CD14-positive monocyte (primary cell): ENCODE results near the gene BRINP3. TPM values are rescaled to one million over a fixed set of nuclear protein-coding genes. Genes with fewer than 3 reads are reported as not detected.
A peak's percentile ranks its signal among the peaks of the same experiment; 100 is the strongest.

Experiments
- DNase-seq, 3 donors: peaks; one replicate each; pipeline ENCODE4 v3.0.0-alpha.2; 2011 to 2022
- H2AFZ ChIP-seq: 2 replicates; pipeline ENCODE4 v1.6.0; 2012; ENCODE audit warnings: mild to moderate bottlenecking, low read depth, low read length, inconsistent platforms; ENCODE audit not compliant: insufficient read depth, poor library complexity, severe bottlenecking
- H3K27ac ChIP-seq, 2 donors: 1 replicate in 1 of 2; 2 replicates in 1 of 2; pipeline ENCODE4 v1.5.1; 2012 to 2013; ENCODE audit warnings: low read length in 2 of 2, control low read depth in 1 of 2, inconsistent platforms in 1 of 2, low read depth in 1 of 2, mild to moderate bottlenecking in 1 of 2
- H3K27me3 ChIP-seq, 2 donors: one replicate each; pipeline versions ENCODE4 v1.6.0 to v1.6.1; 2011 to 2013; ENCODE audit warnings: low read length in 2 of 2; ENCODE audit not compliant: control insufficient read depth in 2 of 2, insufficient read depth in 2 of 2
- H3K36me3 ChIP-seq, 2 donors: replicated peaks in 1 of 2; 1 replicate in 1 of 2; 2 replicates in 1 of 2; pipeline versions ENCODE4 v1.5.1 to v1.6.1; 2012 to 2013; ENCODE audit warnings: low read length in 2 of 2, control low read depth in 1 of 2, inconsistent platforms in 1 of 2, mild to moderate bottlenecking in 1 of 2; ENCODE audit not compliant: insufficient read depth in 2 of 2, control insufficient read depth in 1 of 2
- H3K4me1 ChIP-seq, 2 donors: 1 replicate in 1 of 2; 2 replicates in 1 of 2; pipeline versions ENCODE4 v1.5.1 to v1.6.1; 2012 to 2013; ENCODE audit warnings: low read length in 2 of 2, control low read depth in 1 of 2, inconsistent platforms in 1 of 2, mild to moderate bottlenecking in 1 of 2, moderate library complexity in 1 of 2; ENCODE audit not compliant: insufficient read depth in 2 of 2, control insufficient read depth in 1 of 2
- H3K4me2 ChIP-seq: replicated peaks from 2 replicates; pipeline ENCODE3; 2012; ENCODE audit warnings: low read length, moderate library complexity, mild to moderate bottlenecking; ENCODE audit not compliant: poor library complexity, severe bottlenecking; ENCODE audit errors: extremely low read depth
- H3K4me3 ChIP-seq, 3 experiments: fragments of 200-600 bp in 1 of 3; sonication (generic) in 1 of 3; replicated peaks in 1 of 3; 1 replicate in 2 of 3; 2 replicates in 1 of 3; pipeline ENCODE4 v1.5.1; 2011 to 2013; ENCODE audit warnings: low read length in 3 of 3, mild to moderate bottlenecking in 3 of 3, control low read depth in 2 of 3, low read depth in 2 of 3, inconsistent platforms in 1 of 3, moderate library complexity in 1 of 3
- H3K79me2 ChIP-seq: 2 replicates; pipeline ENCODE4 v1.6.0; 2012; ENCODE audit warnings: mild to moderate bottlenecking, control low read depth, inconsistent platforms, low read length, moderate library complexity; ENCODE audit not compliant: insufficient read depth
- H3K9ac ChIP-seq: 2 replicates; pipeline ENCODE4 v1.6.0; 2017; ENCODE audit warnings: low read length, mild to moderate bottlenecking; ENCODE audit not compliant: insufficient read depth, poor library complexity, severe bottlenecking
- H3K9me3 ChIP-seq, 2 donors: replicated peaks in 1 of 2; 1 replicate in 1 of 2; 2 replicates in 1 of 2; pipeline versions ENCODE4 v1.5.1 to v1.6.1; 2012 to 2013; ENCODE audit warnings: low read length in 2 of 2, control low read depth in 1 of 2; ENCODE audit not compliant: control insufficient read depth in 1 of 2, insufficient read depth in 1 of 2
- H4K20me1 ChIP-seq: 2 replicates; pipeline ENCODE4 v1.6.0; 2012; ENCODE audit warnings: mild to moderate bottlenecking, low read length, control low read depth, moderate library complexity; ENCODE audit not compliant: insufficient read depth
- H3K27ac Mint-ChIP-seq, 7 donors: one replicate each; pipeline ENCODE4 v1.8.0; 2020; ENCODE audit warnings: mild to moderate bottlenecking in 7 of 7, mixed read lengths in 7 of 7, moderate library complexity in 6 of 7, inconsistent platforms in 2 of 7
- H3K27me3 Mint-ChIP-seq, 3 donors: one replicate each; pipeline ENCODE4 v1.8.0; 2021 to 2022; ENCODE audit warnings: low read depth in 3 of 3, mild to moderate bottlenecking in 3 of 3, mixed read lengths in 3 of 3, moderate library complexity in 3 of 3, inconsistent platforms in 1 of 3
- H3K36me3 Mint-ChIP-seq, 2 donors: one replicate each; pipeline ENCODE4 v1.8.0; 2020; ENCODE audit warnings: mixed read lengths in 2 of 2, inconsistent platforms in 1 of 2, mild to moderate bottlenecking in 1 of 2
- H3K4me1 Mint-ChIP-seq: one replicate; pipeline ENCODE4 v1.8.0; 2020; ENCODE audit warnings: mild to moderate bottlenecking, mixed read lengths
- H3K4me3 Mint-ChIP-seq, 2 donors: one replicate each; pipeline ENCODE4 v1.8.0; 2020; ENCODE audit warnings: mild to moderate bottlenecking in 2 of 2, mixed read lengths in 2 of 2, moderate library complexity in 1 of 2
- H3K9me3 Mint-ChIP-seq, 7 donors: one replicate each; pipeline ENCODE4 v1.8.0; 2020 to 2022; ENCODE audit warnings: mixed read lengths in 7 of 7, mild to moderate bottlenecking in 6 of 7, moderate library complexity in 6 of 7, inconsistent platforms in 2 of 7
- CTCF ChIP-seq: fragments of 200-600 bp; IDR thresholded peaks from one replicate; pipeline ENCODE4 v1.8.0; 2022; ENCODE audit warnings: antibody characterized with exemption, mild to moderate bottlenecking
- WGBS: methylation state at CpG from one replicate; pipeline ENCODE4 v1.1.5; 2013; ENCODE audit warnings: missing lambda C conversion rate; ENCODE audit not compliant: insufficient coverage; 5-methylcytosine and 5-hydroxymethylcytosine counted together
- intact Hi-C, 2 donors: fragments of 100-400 bp; cut with micrococcal nuclease; formaldehyde crosslinking; loops; one replicate each; pipeline versions ENCODE4 v1.15.0 to v1.15.1; 2023
- polyA plus RNA-seq, 3 donors: library from polyadenylated mRNA; depleted of rRNA in 1 of 3; unstranded in 2 of 3; stranded (reverse) in 1 of 3; fragments of 300-500 nt in 2 of 3; fragments of >200 nt in 1 of 3; fragmentation: Illumina TruSeq in 2 of 3; gene quantifications; 1 replicate in 2 of 3; 2 replicates in 1 of 3; pipeline ENCODE4 v1.2.3, GENCODE V29; 2012 to 2021

The BRINP3 gene
- polyA plus RNA-seq, 3 donors: not detected

DNA sequence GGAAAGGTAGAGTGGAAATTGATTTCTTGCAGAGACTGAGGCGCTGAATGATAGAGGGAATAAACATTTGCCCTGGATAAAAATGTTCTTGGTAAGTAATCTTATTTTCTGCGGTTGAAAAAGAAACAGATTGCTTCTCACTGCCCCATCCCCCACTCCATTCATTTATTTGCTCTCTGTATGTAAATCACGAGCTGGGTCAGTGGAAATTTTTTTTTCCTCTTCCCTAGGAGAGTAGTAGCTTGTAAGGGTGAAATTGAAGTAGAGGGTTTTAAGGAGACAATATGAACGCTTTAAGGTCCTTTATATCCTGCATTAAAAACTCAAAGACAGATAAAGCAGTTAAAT lies 1.4 kb upstream of the BRINP3 start:
- H3K27ac Mint-ChIP-seq: no peak overlapping the region
- H3K27ac ChIP-seq: no peak overlapping the region
- peaks cover 0 to 17% (median 7%) of the 10 kb centered on the region in 7 donors for H3K9me3 Mint-ChIP-seq
- H3K36me3 Mint-ChIP-seq: peaks cover 0 to 3% of the 10 kb centered on the region in 2 donors
- no peak overlapping the region for H2AFZ ChIP-seq
- no peaks in the 10 kb centered on the region for H3K9me3 ChIP-seq
- H3K4me3 ChIP-seq: no peak overlapping the region
- peaks cover 41 to 61% of the 10 kb centered on the region in 2 donors for H3K27me3 ChIP-seq
- H3K4me3 Mint-ChIP-seq: peak overlapping the region in 1 of 2 donors; percentile 82
- no peak overlapping the region for H3K4me2 ChIP-seq
- no peak for DNase-seq
- H4K20me1 ChIP-seq: no peaks in the 10 kb centered on the region
- no peak overlapping the region for H3K9ac ChIP-seq
- H3K79me2 ChIP-seq: no peaks in the 10 kb centered on the region
- H3K36me3 ChIP-seq: no peaks in the 10 kb centered on the region
- peaks cover 10% of the 10 kb centered on the region for H3K4me1 Mint-ChIP-seq
- intact Hi-C loops: no loop called here
- peaks cover 0 to 3% of the 10 kb centered on the region in 2 donors for H3K4me1 ChIP-seq
- TF ChIP-seq CTCF: no peak
- peaks cover 40 to 58% (median 49%) of the 10 kb centered on the region in 3 donors for H3K27me3 Mint-ChIP-seq
- WGBS: no CpG with 5 or more reads among the region's 4 CpGs

DNA sequence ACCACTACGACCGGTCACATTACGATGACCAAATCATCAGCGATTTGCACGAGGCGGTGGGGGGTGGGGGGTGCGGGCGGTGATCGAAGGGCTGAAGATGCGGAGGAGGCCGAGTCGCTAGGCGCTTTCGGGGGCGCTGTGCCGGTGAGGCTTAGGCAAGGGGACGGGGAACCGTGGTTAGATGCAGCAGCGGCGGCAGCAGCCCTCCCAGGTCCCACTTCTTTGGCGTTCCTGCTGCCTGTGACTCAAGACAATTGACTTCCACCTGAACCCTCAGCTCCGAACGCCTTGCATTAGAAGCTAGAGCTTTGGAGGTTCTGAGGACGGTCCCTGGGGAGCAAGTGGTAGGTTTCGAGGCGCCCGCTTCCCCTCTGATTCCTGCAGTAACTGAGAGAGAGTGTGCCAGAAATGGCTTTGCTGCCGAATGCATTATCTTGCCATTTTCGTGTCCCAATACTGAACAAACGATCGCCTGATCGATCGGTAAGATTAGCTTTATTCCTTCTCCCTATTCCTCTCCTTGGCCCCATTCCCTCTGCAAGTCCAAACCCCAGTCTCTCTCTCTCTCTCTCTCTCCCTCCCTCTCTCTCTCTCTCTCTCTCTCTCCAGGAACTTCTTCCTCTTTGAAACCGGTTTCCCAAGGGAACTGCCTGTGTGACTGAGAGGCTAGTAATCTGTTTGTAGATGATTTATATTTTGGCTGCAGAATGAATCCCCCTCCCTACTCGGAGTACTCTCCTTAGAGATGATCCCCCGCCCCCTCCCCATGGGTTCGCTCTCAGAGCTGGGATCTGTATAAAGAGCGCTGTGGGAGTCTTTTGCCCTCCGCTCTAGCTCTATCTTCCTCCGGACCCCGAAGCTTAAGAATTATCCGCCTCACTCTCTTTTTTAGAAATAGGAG lies 735 bp upstream of the BRINP3 start:
- Histone ChIP-seq H3K9ac (no peak overlapping the region), H3K36me3 (no peaks in the 10 kb centered on the region), H3K79me2 (no peaks in the 10 kb centered on the region), H2AFZ (no peak overlapping the region), H3K4me3 (no peak overlapping the region), H3K4me1 (peaks cover 0 to 3% of the 10 kb centered on the region in 2 donors), H3K9me3 (no peaks in the 10 kb centered on the region), H3K27ac (no peak overlapping the region), H4K20me1 (no peaks in the 10 kb centered on the region), H3K27me3 (peaks cover 41 to 61% of the 10 kb centered on the region in 2 donors), H3K4me2 (no peak overlapping the region)
- Mint-ChIP-seq H3K4me1 (peaks cover 10% of the 10 kb centered on the region), H3K9me3 (peaks cover 0 to 17% (median 8%) of the 10 kb centered on the region in 7 donors), H3K27ac (no peak overlapping the region), H3K4me3 (peak overlapping the region; percentile 37 to 82), H3K36me3 (peaks cover 0 to 3% of the 10 kb centered on the region in 2 donors), H3K27me3 (peaks cover 41 to 60% (median 49%) of the 10 kb centered on the region in 3 donors)
- intact Hi-C loops: no loop called here
- TF ChIP-seq CTCF: no peak
- DNase-seq: no peak
- WGBS: 1% methylated on average over 28 of the region's 42 CpGs
